ENCODE measurements around the gene CELA2B. TPM values are rescaled to one million over a fixed set of nuclear protein-coding genes. Genes with fewer than 3 reads are reported as not detected.
"Not testable (repeated sequence)": the region's sequence is repeated elsewhere in the genome, so short reads cannot be mapped to it uniquely, and the experiment has no call there.

CELA2B gene
- total RNA-seq, 2 experiments from 2014 or later = not detected

DNA sequence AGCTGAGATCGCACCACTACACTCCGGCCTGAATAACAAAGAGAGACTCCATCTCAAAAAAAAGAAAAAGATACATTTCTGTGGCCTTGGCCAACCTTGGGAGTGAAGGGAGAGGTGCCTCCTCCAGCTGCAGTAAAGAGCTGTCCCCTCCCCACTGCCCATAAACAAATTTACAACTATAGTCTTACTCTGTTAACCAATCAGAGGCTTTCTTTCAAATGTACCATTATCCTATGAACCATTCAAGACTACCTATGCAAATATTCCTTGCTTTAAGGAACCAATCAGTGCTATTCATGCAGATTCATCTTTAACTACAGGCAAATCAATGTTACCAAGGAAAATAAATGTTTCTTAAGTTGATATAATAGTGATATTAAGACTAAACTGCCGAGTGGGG, 1.0 kb downstream of the CELA2B start:
- H3K4me3 Mint-ChIP-seq = no peak overlapping the region
- ChIA-PET CTCF (no interaction called here), POLR2A (no interaction called here)
- no peak overlapping the region for H3K27ac Mint-ChIP-seq
- DNase-seq = no peak
- H3K4me1 Mint-ChIP-seq (ENCODE audit: low read depth) = no peaks in the 10 kb centered on the region
- no peaks in the 10 kb centered on the region for H3K9me3 Mint-ChIP-seq
- intact Hi-C loops (cut with micrococcal nuclease) = no loop called here
- H3K36me3 Mint-ChIP-seq = no peaks in the 10 kb centered on the region
- H3K27me3 Mint-ChIP-seq = no peaks in the 10 kb centered on the region

GRCh38 chr1:15477646-15478212, 1.8 kb downstream of the CELA2B start:
- no peak for DNase-seq
- CTCF ChIA-PET = no interaction called here
- POLR2A ChIA-PET = no interaction called here
- H3K9me3 Mint-ChIP-seq = no peaks in the 10 kb centered on the region
- H3K4me1 Mint-ChIP-seq (ENCODE audit: low read depth) = no peaks in the 10 kb centered on the region
- H3K36me3 Mint-ChIP-seq = no peaks in the 10 kb centered on the region
- no peak overlapping the region for H3K4me3 Mint-ChIP-seq
- intact Hi-C loops (cut with micrococcal nuclease) = no loop called here
- H3K27me3 Mint-ChIP-seq = no peaks in the 10 kb centered on the region
- no peak overlapping the region for H3K27ac Mint-ChIP-seq

DNA sequence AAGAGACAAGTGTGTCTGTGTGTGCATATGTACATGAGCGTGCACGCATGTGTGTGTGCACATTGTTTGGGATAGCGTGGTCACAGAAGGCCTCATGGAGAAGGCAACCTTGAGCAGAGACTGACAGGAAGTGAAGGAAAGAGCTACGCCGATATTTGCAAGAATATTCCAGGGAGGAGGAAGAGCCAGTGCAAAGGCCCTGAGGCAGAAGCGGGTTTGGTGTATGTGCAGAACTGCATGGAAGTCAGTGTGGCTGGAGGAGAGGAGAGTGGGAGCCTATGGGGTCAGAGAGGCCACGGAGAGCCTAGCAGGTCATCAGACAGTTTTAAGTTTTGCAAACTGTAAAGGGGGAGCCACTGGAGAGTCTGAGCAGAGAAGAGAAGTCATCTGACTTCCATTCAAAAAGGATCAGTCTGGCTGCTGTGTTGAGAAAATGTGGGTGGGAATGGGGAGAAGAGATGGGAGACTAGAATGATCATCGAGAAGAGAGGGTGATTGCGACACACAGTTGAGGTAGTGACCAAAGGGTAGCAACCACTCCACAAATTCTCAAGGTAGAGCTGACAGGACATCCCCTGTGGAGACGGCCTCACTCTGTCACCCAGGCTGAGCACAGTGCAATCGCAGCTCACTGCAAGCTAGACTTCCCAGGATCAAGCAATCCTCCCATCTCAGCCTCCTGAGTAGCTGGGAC, 3.9 kb downstream of the CELA2B start:
- Mint-ChIP-seq H3K4me3 (no peak overlapping the region), H3K9me3 (no peaks in the 10 kb centered on the region), H3K27ac (no peak overlapping the region), H3K36me3 (no peaks in the 10 kb centered on the region), H3K27me3 (no peaks in the 10 kb centered on the region), H3K4me1 (ENCODE audit: low read depth) (no peaks in the 10 kb centered on the region)
- intact Hi-C loops (cut with micrococcal nuclease) = no loop called here
- ChIA-PET CTCF (no interaction called here), POLR2A (no interaction called here)
- DNase-seq = no peak

DNA sequence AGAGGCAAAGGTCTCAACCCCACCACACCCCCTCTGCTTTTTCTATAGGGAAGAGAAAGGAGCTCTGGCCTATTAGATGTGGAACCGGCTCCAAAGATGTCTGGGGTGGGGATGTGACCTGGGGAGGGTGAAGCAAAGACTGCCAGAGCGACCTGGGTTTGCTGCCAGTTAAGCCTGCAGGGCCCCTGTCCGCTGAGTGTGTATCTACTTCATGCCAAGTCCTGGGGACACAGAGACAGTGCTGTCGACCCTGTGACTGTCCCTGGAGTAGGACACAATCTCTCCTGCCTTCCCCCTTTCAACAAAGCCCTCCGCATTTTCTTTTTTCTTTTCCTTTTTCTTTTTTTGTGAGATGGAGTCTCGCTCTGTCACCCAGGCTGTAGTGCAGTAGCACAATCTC, 6.6 kb downstream of the CELA2B start:
- H3K9me3 Mint-ChIP-seq, H3K4me3 Mint-ChIP-seq: not testable (repeated sequence)

GRCh38 chr1:15482983-15483543, 7.2 kb downstream of the CELA2B start:
- POLR2A ChIA-PET; DNase-seq; H3K27me3 Mint-ChIP-seq; H3K36me3 Mint-ChIP-seq; H3K4me1 Mint-ChIP-seq (ENCODE audit: low read depth); CTCF ChIA-PET; H3K4me3 Mint-ChIP-seq; H3K9me3 Mint-ChIP-seq; H3K27ac Mint-ChIP-seq; intact Hi-C loops (cut with micrococcal nuclease): not testable (repeated sequence)

More for the DNA sequence above, 6.6 kb downstream of the CELA2B start:
- H3K4me1 Mint-ChIP-seq (ENCODE audit: low read depth); POLR2A ChIA-PET; H3K27me3 Mint-ChIP-seq; intact Hi-C loops (cut with micrococcal nuclease); DNase-seq; H3K36me3 Mint-ChIP-seq; CTCF ChIA-PET; H3K27ac Mint-ChIP-seq: not testable (repeated sequence)

DNA sequence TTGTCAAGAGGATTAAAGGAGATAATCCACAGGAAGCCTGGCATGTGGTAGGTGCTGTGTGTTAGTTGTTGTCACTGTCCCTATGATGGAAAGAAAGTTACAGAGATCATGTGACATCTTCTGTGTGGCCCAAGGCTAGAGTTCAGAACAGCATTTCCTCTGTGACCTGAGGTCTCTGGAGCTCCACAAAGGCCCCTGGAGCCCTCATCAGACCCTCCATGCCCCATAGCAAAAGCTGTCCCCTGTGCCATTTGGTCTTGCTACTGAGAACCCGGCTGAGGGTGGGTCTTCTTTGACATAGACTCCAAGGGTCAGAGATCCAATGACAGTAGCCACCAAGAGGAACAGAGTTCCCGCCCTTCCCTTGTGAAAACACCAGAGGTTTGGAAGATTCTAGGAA, 8.1 kb downstream of the CELA2B start:
- ChIA-PET CTCF (no interaction called here), POLR2A (no interaction called here)
- H3K4me3 Mint-ChIP-seq = no peak overlapping the region
- no peaks in the 10 kb centered on the region for H3K4me1 Mint-ChIP-seq (ENCODE audit: low read depth)
- H3K9me3 Mint-ChIP-seq = no peaks in the 10 kb centered on the region
- H3K36me3 Mint-ChIP-seq = peaks cover 6% of the 10 kb centered on the region
- no peak for DNase-seq
- H3K27me3 Mint-ChIP-seq = no peaks in the 10 kb centered on the region
- intact Hi-C loops (cut with micrococcal nuclease) = no loop called here
- H3K27ac Mint-ChIP-seq = no peak overlapping the region

DNA sequence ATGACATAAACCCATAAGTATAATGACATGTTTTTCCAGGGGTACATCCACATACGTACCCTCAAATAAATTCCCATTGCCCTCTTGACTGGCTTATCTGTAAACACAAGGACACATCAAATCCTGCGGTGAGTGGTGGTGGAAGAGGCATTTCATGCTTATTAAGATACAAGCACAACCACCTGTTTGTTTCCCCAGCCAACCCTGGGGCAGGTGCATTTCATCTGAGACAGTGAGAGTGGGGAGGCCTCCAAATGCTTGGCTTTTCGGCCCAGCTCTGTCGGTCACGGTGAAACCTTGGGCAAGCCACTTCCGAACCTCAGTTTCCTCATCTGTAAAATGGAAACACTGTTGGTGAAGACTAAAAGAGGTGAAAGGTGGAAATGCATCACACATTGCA, 8.5 kb downstream of the CELA2B start:
- H3K4me3 Mint-ChIP-seq; H3K27me3 Mint-ChIP-seq; H3K4me1 Mint-ChIP-seq (ENCODE audit: low read depth); H3K36me3 Mint-ChIP-seq; H3K27ac Mint-ChIP-seq; intact Hi-C loops (cut with micrococcal nuclease); DNase-seq; CTCF ChIA-PET; POLR2A ChIA-PET; H3K9me3 Mint-ChIP-seq: not testable (repeated sequence)

GRCh38 chr1:15485636-15486035, 9.7 kb downstream of the CELA2B start:
- no peak overlapping the region for H3K27ac Mint-ChIP-seq
- ChIA-PET CTCF (no interaction called here), POLR2A (no interaction called here)
- H3K4me3 Mint-ChIP-seq = no peak overlapping the region
- H3K27me3 Mint-ChIP-seq = no peaks in the 10 kb centered on the region
- no peak for DNase-seq
- H3K4me1 Mint-ChIP-seq (ENCODE audit: low read depth) = no peaks in the 10 kb centered on the region
- intact Hi-C loops (cut with micrococcal nuclease) = no loop called here
- no peaks in the 10 kb centered on the region for H3K9me3 Mint-ChIP-seq
- peaks cover 6% of the 10 kb centered on the region for H3K36me3 Mint-ChIP-seq

DNA sequence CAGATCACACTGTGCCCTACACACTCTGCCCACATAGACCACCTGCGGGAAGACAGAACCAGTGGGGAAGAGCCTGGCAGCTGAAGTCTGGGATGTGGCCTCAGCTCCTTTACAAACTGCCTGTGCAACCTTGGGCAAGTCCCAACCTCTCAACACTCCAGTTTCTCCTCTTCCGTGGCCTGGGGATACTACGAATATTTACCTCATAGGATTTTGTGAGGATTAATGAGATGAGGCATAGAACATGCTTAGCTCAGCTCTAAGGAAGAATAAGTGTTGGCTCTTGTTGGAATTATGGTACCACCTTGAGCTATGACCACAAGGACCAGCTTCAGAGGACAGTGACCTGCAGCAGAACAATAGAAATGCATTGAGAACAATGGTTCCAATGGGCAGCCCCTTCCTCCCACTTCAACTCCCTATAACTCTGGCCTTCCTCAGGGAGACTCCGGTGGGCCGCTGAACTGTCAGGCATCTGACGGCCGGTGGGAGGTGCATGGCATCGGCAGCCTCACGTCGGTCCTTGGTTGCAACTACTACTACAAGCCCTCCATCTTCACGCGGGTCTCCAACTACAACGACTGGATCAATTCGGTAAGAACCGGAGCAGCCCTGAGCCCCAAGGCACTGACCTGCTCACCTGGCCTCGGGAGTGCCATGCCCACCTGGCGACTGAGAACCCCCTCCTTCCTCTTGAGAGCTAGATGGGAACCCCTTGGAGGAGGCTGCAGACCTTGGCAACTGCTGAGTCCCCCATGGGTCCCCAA, 11.1 kb downstream of the CELA2B start:
- CTCF ChIA-PET; H3K4me1 Mint-ChIP-seq (ENCODE audit: low read depth); H3K4me3 Mint-ChIP-seq; DNase-seq; H3K27me3 Mint-ChIP-seq; intact Hi-C loops (cut with micrococcal nuclease); H3K36me3 Mint-ChIP-seq; H3K27ac Mint-ChIP-seq; H3K9me3 Mint-ChIP-seq: not testable (repeated sequence)
- POLR2A ChIA-PET = interaction anchor here (0.8 kb wide), 1 partner anchor 114 kb away, joined by 4 read pairs; no protein-coding TSS in a partner anchor

DNA sequence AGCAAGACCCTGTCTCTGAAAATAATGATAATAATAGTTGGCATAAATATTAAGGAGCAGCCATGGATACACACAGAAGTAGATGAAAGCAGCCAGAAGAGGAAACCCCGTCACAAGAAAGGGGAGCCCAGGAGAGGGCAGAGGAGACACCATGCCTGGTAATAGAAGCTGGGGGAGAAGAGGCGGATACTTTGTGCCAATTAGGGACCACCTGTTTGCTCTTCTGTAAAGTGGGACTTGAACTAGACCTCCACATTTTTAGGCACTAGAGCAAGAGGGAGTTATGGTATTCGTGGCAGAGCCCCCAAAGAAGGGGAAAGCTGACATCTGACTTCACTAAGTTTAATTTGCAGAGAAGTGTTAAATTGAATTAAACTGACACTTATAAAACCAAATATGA, 12.5 kb downstream of the CELA2B start:
- H3K36me3 Mint-ChIP-seq = peaks cover 8% of the 10 kb centered on the region
- H3K4me1 Mint-ChIP-seq (ENCODE audit: low read depth) = no peaks in the 10 kb centered on the region
- no peak overlapping the region for H3K4me3 Mint-ChIP-seq
- no peak for DNase-seq
- H3K9me3 Mint-ChIP-seq = no peaks in the 10 kb centered on the region
- POLR2A ChIA-PET = no interaction called here
- CTCF ChIA-PET = no interaction called here
- intact Hi-C loops (cut with micrococcal nuclease) = no loop called here
- H3K27me3 Mint-ChIP-seq = no peaks in the 10 kb centered on the region
- H3K27ac Mint-ChIP-seq = no peak overlapping the region

GRCh38 chr1:15489052-15489736, 13.3 kb downstream of the CELA2B start:
- H3K27ac Mint-ChIP-seq = no peak overlapping the region
- H3K36me3 Mint-ChIP-seq = peaks cover 10% of the 10 kb centered on the region
- no peaks in the 10 kb centered on the region for H3K4me1 Mint-ChIP-seq (ENCODE audit: low read depth)
- DNase-seq = no peak
- ChIA-PET POLR2A (no interaction called here), CTCF (no interaction called here)
- intact Hi-C loops (cut with micrococcal nuclease) = no loop called here
- no peaks in the 10 kb centered on the region for H3K27me3 Mint-ChIP-seq
- no peak overlapping the region for H3K4me3 Mint-ChIP-seq
- H3K9me3 Mint-ChIP-seq = no peaks in the 10 kb centered on the region

- POLR2A ChIA-PET = not testable (repeated sequence)
Measured at GRCh38 chr1:15491010-15491409, 15.1 kb downstream of the CELA2B start.

More at GRCh38 chr1:15491010-15491409, 15.1 kb downstream of the CELA2B start:
- CTCF ChIA-PET = interaction anchor here (1.1 kb wide), 1 partner anchor 9 kb away, joined by 3 read pairs; no protein-coding TSS in a partner anchor
- H3K4me1 Mint-ChIP-seq (ENCODE audit: low read depth); H3K4me3 Mint-ChIP-seq; H3K27me3 Mint-ChIP-seq; H3K9me3 Mint-ChIP-seq; H3K27ac Mint-ChIP-seq; intact Hi-C loops (cut with micrococcal nuclease): not testable (repeated sequence)
- peak; percentile 34 for DNase-seq
- H3K36me3 Mint-ChIP-seq = peaks cover 16% of the 10 kb centered on the region
